B cell (primary cell): ENCODE measurements around the gene KIF1A. TPM values are rescaled to one million over a fixed set of nuclear protein-coding genes. Genes with fewer than 3 reads are reported as not detected.

ENCODE experiments used
- ATAC-seq: fragments of 200-7000 bp; cut with Tn5 transposase; one replicate; pipeline ENCODE4 v1.10.0; 2021; ENCODE audit warnings: low read depth, mild to moderate bottlenecking, moderate number of reproducible peaks, moderate library complexity
- CTCF ChIA-PET: fragments of 350-600 bp; sonication (Branson Sonifier 250); formaldehyde crosslinking; loops from one replicate; lab custom pipeline; 2021; ENCODE audit warnings: antibody characterized with exemption, inconsistent platforms; lab: Charles Lee
- POLR2A ChIA-PET: fragments of 350-600 bp; sonication (Branson Sonifier 250); formaldehyde crosslinking; loops from one replicate; lab custom pipeline; 2021; ENCODE audit warnings: antibody characterized with exemption; lab: Charles Lee
- DNase-seq: peaks from one replicate; pipeline ENCODE4 v3.0.0; 2013
- H2AFZ ChIP-seq: 2 replicates; pipeline ENCODE4 v1.6.1; 2012; ENCODE audit warnings: mild to moderate bottlenecking, low read depth, low read length; ENCODE audit not compliant: insufficient read depth, poor library complexity, severe bottlenecking
- H3K27ac ChIP-seq, 2 donors: 1 replicate in 1 of 2; 2 replicates in 1 of 2; pipeline ENCODE4 v1.5.1; 2012 to 2013; ENCODE audit warnings: low read length in 2 of 2, mild to moderate bottlenecking in 2 of 2, moderate library complexity in 1 of 2
- H3K27me3 ChIP-seq, 4 experiments: fragments of 200-600 bp in 1 of 4; sonication (generic) in 1 of 4; replicated peaks in 1 of 4; 1 replicate in 2 of 4; 2 replicates in 2 of 4; pipeline versions ENCODE4 v1.6.1 to v1.7.0; 2013 to 2016; ENCODE audit warnings: low read length in 3 of 4, mild to moderate bottlenecking in 2 of 4, mixed read lengths in 1 of 4, moderate library complexity in 1 of 4; ENCODE audit not compliant: insufficient read depth in 4 of 4, control insufficient read depth in 3 of 4; ENCODE audit errors: control extremely low read depth in 1 of 4
- H3K36me3 ChIP-seq, 2 experiments: replicated peaks in 1 of 2; 1 replicate in 1 of 2; 2 replicates in 1 of 2; pipeline versions ENCODE4 v1.6.1 to v1.7.1; 2013; ENCODE audit warnings: low read length in 1 of 2; ENCODE audit not compliant: insufficient read depth in 2 of 2, control insufficient read depth in 1 of 2; ENCODE audit errors: control extremely low read depth in 1 of 2, extremely low read depth in 1 of 2
- H3K4me1 ChIP-seq, 2 donors: fragments of 200-600 bp in 1 of 2; sonication (generic) in 1 of 2; 1 replicate in 1 of 2; 2 replicates in 1 of 2; pipeline versions ENCODE4 v1.5.1 to v1.6.1; 2013 to 2017; ENCODE audit warnings: low read length in 2 of 2; ENCODE audit not compliant: control insufficient read depth in 2 of 2, insufficient read depth in 2 of 2
- H3K4me2 ChIP-seq: replicated peaks from 2 replicates; pipeline ENCODE3; 2012; ENCODE audit warnings: mild to moderate bottlenecking, low read depth, low read length; ENCODE audit not compliant: poor library complexity, severe bottlenecking
- H3K4me3 ChIP-seq, 5 experiments: fragments of 200-600 bp in 1 of 5; sonication (generic) in 1 of 5; 1 replicate in 3 of 5; 2 replicates in 2 of 5; pipeline versions ENCODE4 v1.5.1 to v1.7.0; 2011 to 2016; ENCODE audit warnings: low read length in 4 of 5, mild to moderate bottlenecking in 4 of 5, low read depth in 2 of 5, control low read depth in 1 of 5, moderate library complexity in 1 of 5; ENCODE audit not compliant: insufficient read depth in 1 of 5; ENCODE audit errors: control extremely low read depth in 1 of 5, extremely low read depth in 1 of 5
- H3K79me2 ChIP-seq: fragments of 200-600 bp; sonication (generic); one replicate; pipeline ENCODE4 v1.6.0; 2016; ENCODE audit warnings: low read length; ENCODE audit not compliant: control insufficient read depth, insufficient read depth
- H3K9ac ChIP-seq: fragments of 200-600 bp; sonication (generic); 2 replicates; pipeline ENCODE4 v1.6.1; 2017; ENCODE audit warnings: mild to moderate bottlenecking, low read length, moderate library complexity
- H3K9me3 ChIP-seq, 3 donors: one replicate each; pipeline versions ENCODE4 v1.6.1 to v1.7.1; 2013; ENCODE audit warnings: low read length in 2 of 3; ENCODE audit not compliant: control insufficient read depth in 2 of 3, insufficient read depth in 1 of 3; ENCODE audit errors: control extremely low read depth in 1 of 3
- H4K20me1 ChIP-seq: 2 replicates; pipeline ENCODE4 v1.6.0; 2012; ENCODE audit warnings: mild to moderate bottlenecking, low read length; ENCODE audit not compliant: insufficient read depth, control insufficient read depth, poor library complexity, severe bottlenecking
- H3K27ac Mint-ChIP-seq: one replicate; pipeline ENCODE4 v1.8.0; 2021; ENCODE audit warnings: mixed read lengths
- H3K27me3 Mint-ChIP-seq: one replicate; pipeline ENCODE4 v1.8.0; 2021; ENCODE audit warnings: mixed read lengths
- H3K4me1 Mint-ChIP-seq: one replicate; pipeline ENCODE4 v1.8.0; 2021; ENCODE audit warnings: mixed read lengths
- H3K4me3 Mint-ChIP-seq: one replicate; pipeline ENCODE4 v1.8.0; 2021; ENCODE audit warnings: mixed read lengths
- H3K9me3 Mint-ChIP-seq: one replicate; pipeline ENCODE4 v1.8.0; 2022; ENCODE audit warnings: mixed read lengths; ENCODE audit not compliant: insufficient read depth
- EZH2 ChIP-seq: IDR thresholded peaks from 2 replicates; pipeline ENCODE4 v1.6.1; 2012; ENCODE audit warnings: borderline replicate concordance, low read depth, mild to moderate bottlenecking, moderate library complexity, low read length; ENCODE audit not compliant: insufficient read depth, poor library complexity, severe bottlenecking
- WGBS: methylation state at CpG from one replicate; pipeline ENCODE4 v1.1.5; 2013; ENCODE audit warnings: missing lambda C conversion rate; ENCODE audit not compliant: insufficient coverage; 5-methylcytosine and 5-hydroxymethylcytosine counted together
- intact Hi-C: fragments of 100-400 bp; cut with micrococcal nuclease; formaldehyde crosslinking; loops from one replicate; pipeline ENCODE4 v1.10.0; 2022
- polyA plus RNA-seq: library from polyadenylated mRNA; depleted of rRNA; stranded (reverse); fragments of >200 nt; gene quantifications from 2 replicates; pipeline ENCODE4 v1.2.3, GENCODE V29; 2012
- total RNA-seq, 2 donors: library from RNA; stranded (reverse); fragments of 120-200 nt in 1 of 2; gene quantifications; 1 replicate in 1 of 2; 2 replicates in 1 of 2; pipeline versions ENCODE4 v1.2.3 to v1.2.4, GENCODE V29; 2013 to 2022
- TF ChIP-seq, protein P1 (sequence below): fragments of 200-600 bp; IDR thresholded peaks from one replicate; pipeline ENCODE4 v1.8.0; 2022; ENCODE audit warnings: antibody characterized with exemption, mild to moderate bottlenecking

KIF1A gene
- total and polyA plus RNA-seq, 2 donors (not counting 1 experiment from before 2014, with no cell fraction given), result not detected

DNA sequence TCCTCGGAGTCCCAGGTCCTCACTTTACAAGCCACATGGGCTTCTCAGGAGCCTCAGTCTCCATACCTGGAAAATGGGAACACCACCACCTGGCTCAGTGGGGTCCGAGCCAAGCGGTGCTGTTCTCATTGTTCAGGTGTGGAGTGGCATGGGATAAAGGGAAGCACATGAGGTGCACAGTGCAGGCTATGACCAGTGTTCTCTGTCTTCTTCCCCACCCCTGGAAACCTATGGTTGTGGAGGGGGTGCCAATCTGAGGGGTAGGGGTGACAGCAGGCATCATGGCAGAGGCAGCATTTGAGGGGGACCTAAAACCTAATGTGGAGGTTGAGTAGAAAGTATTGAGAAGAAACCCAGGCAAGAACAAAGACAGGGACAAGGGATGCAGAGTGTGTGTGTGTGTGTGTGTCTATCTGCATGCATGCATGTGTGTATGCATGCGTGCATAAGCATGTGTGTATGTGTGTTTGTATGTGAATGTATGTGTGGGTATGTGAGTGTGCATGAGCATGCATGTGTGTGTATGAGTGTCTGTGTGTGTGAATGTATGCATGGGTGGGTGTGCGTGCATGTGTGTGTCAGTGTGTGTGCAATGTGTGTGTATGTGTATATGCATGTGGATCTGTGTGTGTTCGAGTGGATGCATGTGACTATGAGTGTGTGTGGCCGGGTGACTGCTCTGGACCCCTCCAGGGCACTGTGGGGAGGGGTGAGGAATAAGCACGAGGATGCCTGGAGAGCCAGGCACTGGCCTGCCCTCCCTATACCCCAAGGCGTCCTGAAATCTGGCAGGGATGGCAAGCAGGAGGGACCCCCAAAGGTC is 4.0 kb downstream of the KIF1A start:
- ATAC-seq, result no peak
- Mint-ChIP-seq H3K27ac (no peak overlapping the region), H3K27me3 (peaks cover 24% of the 10 kb centered on the region), H3K4me3 (no peak overlapping the region), H3K9me3 (no peaks in the 10 kb centered on the region), H3K4me1 (peaks cover 5% of the 10 kb centered on the region)
- Histone ChIP-seq H3K4me3 (no peak overlapping the region), H3K79me2 (no peaks in the 10 kb centered on the region), H3K9me3 (peaks cover 0 to 29% (median 0%) of the 10 kb centered on the region in 3 donors), H3K27ac (no peak overlapping the region), H4K20me1 (no peaks in the 10 kb centered on the region), H2AFZ (no peak overlapping the region), H3K4me1 (peaks cover 12 to 17% of the 10 kb centered on the region in 2 donors), H3K9ac (no peak overlapping the region), H3K4me2 (no peak overlapping the region), H3K36me3 (no peaks in the 10 kb centered on the region), H3K27me3 (peaks cover 0 to 31% (median 6%) of the 10 kb centered on the region in 4 experiments)
- TF ChIP-seq, protein P1, sequence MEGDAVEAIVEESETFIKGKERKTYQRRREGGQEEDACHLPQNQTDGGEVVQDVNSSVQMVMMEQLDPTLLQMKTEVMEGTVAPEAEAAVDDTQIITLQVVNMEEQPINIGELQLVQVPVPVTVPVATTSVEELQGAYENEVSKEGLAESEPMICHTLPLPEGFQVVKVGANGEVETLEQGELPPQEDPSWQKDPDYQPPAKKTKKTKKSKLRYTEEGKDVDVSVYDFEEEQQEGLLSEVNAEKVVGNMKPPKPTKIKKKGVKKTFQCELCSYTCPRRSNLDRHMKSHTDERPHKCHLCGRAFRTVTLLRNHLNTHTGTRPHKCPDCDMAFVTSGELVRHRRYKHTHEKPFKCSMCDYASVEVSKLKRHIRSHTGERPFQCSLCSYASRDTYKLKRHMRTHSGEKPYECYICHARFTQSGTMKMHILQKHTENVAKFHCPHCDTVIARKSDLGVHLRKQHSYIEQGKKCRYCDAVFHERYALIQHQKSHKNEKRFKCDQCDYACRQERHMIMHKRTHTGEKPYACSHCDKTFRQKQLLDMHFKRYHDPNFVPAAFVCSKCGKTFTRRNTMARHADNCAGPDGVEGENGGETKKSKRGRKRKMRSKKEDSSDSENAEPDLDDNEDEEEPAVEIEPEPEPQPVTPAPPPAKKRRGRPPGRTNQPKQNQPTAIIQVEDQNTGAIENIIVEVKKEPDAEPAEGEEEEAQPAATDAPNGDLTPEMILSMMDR, result no peak
- TF ChIP-seq EZH2, result no peak
- no peak for DNase-seq
- CTCF ChIA-PET, result no interaction called here
- intact Hi-C loops, result no loop called here
- POLR2A ChIA-PET, result no interaction called here
- WGBS, result 93% methylated on average over 4 of the region's 9 CpGs

DNA sequence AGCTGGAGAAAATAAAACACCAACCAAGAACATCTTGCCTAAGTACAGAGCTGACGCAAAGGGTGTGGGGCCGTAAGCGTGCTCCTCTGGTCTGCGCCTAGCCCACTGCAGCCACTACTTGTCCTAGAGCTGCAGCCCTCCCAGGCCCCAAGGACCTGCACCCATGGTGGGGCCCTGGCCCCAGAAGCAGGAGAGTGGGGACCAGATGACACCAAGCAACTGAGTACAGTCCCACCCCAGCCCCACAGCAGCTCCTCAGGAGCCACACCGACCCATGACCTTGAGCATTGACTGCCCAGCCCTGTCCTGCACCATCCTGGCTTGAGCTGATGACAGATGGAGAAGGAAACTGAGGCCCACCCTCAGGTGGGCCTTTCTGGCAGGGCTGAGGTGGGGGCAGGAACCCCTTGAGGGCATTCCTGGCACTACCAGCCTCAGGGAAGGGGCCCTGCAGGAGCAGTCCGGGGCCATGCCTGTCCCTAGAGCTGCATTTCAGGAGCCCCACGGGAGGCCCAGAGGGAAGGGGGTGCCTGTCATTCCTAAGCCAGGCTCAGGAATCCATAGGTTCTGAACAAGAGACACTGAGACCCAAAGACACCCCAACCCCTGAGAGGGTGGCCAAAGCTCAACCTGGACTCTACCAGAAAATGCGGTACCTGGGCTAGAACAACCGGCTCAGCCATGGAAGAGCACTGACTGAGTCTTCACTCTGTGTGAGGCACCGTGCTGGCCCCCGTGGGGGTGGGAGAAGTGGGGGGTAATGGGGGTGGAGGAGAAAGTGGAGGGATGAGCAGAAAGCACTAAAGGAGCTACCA is 4.9 kb downstream of the KIF1A start:
- ChIA-PET CTCF (no interaction called here), POLR2A (no interaction called here)
- H3K4me1 Mint-ChIP-seq, result peaks cover 4% of the 10 kb centered on the region
- peaks cover 24% of the 10 kb centered on the region for H3K27me3 Mint-ChIP-seq
- no peaks in the 10 kb centered on the region for H3K9me3 Mint-ChIP-seq
- Histone ChIP-seq H3K27ac (no peak overlapping the region), H3K4me1 (peaks cover 6 to 12% of the 10 kb centered on the region in 2 donors), H3K27me3 (peaks cover 0 to 26% (median 4%) of the 10 kb centered on the region in 4 experiments), H3K9me3 (peaks cover 0 to 29% (median 0%) of the 10 kb centered on the region in 3 donors), H3K36me3 (no peaks in the 10 kb centered on the region), H3K9ac (no peak overlapping the region), H4K20me1 (no peaks in the 10 kb centered on the region), H3K4me3 (no peak overlapping the region), H2AFZ (no peak overlapping the region), H3K79me2 (no peaks in the 10 kb centered on the region), H3K4me2 (no peak overlapping the region)
- TF ChIP-seq EZH2, result no peak
- TF ChIP-seq, protein P1, result no peak
- H3K27ac Mint-ChIP-seq, result no peak overlapping the region
- intact Hi-C loops, result no loop called here
- no peak overlapping the region for H3K4me3 Mint-ChIP-seq
- 85% methylated on average over 9 of the region's 11 CpGs for WGBS
- ATAC-seq (no peak), DNase-seq (no peak)
